Measurements from ENCODE around the gene DENND4A.

DNA sequence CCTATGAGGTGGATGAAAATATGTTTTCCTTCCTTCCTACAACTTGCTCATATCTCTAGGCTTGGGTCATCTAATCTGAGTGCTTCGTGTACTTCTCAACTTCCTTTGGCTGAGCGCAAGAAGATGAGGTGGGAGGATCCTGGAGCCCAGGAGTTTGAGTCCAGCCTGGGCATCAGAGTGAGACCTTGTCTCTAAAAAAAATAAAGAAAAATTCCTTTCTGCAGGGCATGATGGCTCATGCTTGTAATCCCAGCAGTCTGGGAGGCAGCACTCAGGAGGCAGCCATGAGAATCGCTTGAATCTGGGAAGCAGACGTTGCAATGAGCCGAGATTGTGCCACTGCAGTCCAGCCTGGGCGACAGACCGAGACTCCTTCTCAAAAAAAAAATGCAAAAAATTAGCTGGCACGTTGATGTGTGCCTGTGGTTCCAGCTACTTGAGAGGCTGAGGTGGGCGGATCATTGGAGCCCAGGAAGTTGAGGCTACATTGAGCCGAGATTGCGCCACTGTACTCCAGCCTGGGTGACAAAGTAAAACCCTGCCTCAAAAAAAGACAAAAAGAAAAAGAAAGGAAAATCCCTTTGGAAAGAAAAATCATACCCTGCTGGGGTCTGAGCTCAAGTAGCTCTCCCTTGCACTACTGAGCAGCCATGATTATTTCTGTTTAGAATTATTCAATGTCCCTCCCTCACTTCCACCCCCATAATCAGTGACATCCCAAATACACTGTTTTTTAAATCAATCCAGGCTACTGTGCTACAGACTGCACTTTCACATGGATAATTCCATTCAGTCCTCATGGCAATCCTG is 49.2 kb upstream of the DENND4A start:
- TF ChIP-seq EP300 (IDR thresholded peaks at IDR 0.05) (no peak), POLR2A (IDR thresholded peaks at IDR 0.05) (no peak)
- TF ChIP-seq, protein P1, sequence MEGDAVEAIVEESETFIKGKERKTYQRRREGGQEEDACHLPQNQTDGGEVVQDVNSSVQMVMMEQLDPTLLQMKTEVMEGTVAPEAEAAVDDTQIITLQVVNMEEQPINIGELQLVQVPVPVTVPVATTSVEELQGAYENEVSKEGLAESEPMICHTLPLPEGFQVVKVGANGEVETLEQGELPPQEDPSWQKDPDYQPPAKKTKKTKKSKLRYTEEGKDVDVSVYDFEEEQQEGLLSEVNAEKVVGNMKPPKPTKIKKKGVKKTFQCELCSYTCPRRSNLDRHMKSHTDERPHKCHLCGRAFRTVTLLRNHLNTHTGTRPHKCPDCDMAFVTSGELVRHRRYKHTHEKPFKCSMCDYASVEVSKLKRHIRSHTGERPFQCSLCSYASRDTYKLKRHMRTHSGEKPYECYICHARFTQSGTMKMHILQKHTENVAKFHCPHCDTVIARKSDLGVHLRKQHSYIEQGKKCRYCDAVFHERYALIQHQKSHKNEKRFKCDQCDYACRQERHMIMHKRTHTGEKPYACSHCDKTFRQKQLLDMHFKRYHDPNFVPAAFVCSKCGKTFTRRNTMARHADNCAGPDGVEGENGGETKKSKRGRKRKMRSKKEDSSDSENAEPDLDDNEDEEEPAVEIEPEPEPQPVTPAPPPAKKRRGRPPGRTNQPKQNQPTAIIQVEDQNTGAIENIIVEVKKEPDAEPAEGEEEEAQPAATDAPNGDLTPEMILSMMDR (IDR thresholded peaks at IDR 0.05) = no peak

Data from tibial nerve (tissue), 4 donors.